IMR-90 (cell line): Measurements from ENCODE around the gene TNFRSF11A.

Source experiments
- BHLHE40 ChIP-seq: fragments of 150-350 bp; IDR thresholded peaks from 2 replicates; pipeline ENCODE4 v1.6.1; 2016; ENCODE audit warnings: mild to moderate bottlenecking, low read depth, low read length
- CEBPB ChIP-seq: IDR thresholded peaks from 2 replicates; pipeline ENCODE4 v1.6.1; 2012; ENCODE audit warnings: low read depth, low read length, improper control_type of control experiment
- CHD1 ChIP-seq: IDR thresholded peaks from 2 replicates; pipeline ENCODE4 v1.6.1; 2012; ENCODE audit warnings: low read depth, low read length, improper control_type of control experiment
- CTCF ChIP-seq: conservative IDR thresholded peaks from 2 replicates; pipeline ENCODE4 v1.5.1; 2012; ENCODE audit warnings: mild to moderate bottlenecking, low read depth, low read length, improper control_type of control experiment
- ELK1 ChIP-seq: fragments of 150-350 bp; IDR thresholded peaks from 2 replicates; pipeline ENCODE4 v1.6.1; 2016; ENCODE audit warnings: low read depth, mild to moderate bottlenecking, low read length, moderate library complexity, borderline replicate concordance
- FOS ChIP-seq: fragments of 150-350 bp; IDR thresholded peaks from 2 replicates; pipeline ENCODE4 v1.6.1; 2016; ENCODE audit warnings: low read depth, low read length
- MAFK ChIP-seq: IDR thresholded peaks from 2 replicates; pipeline ENCODE4 v1.6.1; 2012; ENCODE audit warnings: low read depth, low read length, improper control_type of control experiment
- MXI1 ChIP-seq: IDR thresholded peaks from 2 replicates; pipeline ENCODE4 v1.6.1; 2012; ENCODE audit warnings: low read depth, mild to moderate bottlenecking, low read length, moderate library complexity, borderline replicate concordance
- POLR2A ChIP-seq: IDR thresholded peaks from 2 replicates; pipeline ENCODE4 v1.6.1; 2012; ENCODE audit warnings: mild to moderate bottlenecking, low read depth, low read length
- RAD21 ChIP-seq: IDR thresholded peaks from 2 replicates; pipeline ENCODE4 v1.6.1; 2012; ENCODE audit warnings: low read length, improper control_type of control experiment
- RCOR1 ChIP-seq: IDR thresholded peaks from 2 replicates; pipeline ENCODE4 v1.6.1; 2012; ENCODE audit warnings: mild to moderate bottlenecking, low read length, improper control_type of control experiment; ENCODE audit not compliant: insufficient replicate concordance
- RFX5 ChIP-seq: IDR thresholded peaks from 2 replicates; pipeline ENCODE4 v1.8.0; 2012; ENCODE audit warnings: low read depth, mild to moderate bottlenecking, low read length, moderate library complexity
- SMC3 ChIP-seq: fragments of 150-350 bp; IDR thresholded peaks from 2 replicates; pipeline ENCODE4 v1.6.1; 2016; ENCODE audit warnings: low read depth, mild to moderate bottlenecking, antibody characterized with exemption, low read length, moderate library complexity
- USF2 ChIP-seq: fragments of 150-350 bp; IDR thresholded peaks from 2 replicates; pipeline ENCODE4 v1.6.1; 2017; ENCODE audit warnings: mild to moderate bottlenecking, antibody characterized with exemption, low read length, low read depth

- TF ChIP-seq CTCF (no peak), RAD21 (no peak), SMC3 (no peak), POLR2A (no peak), FOS (no peak), BHLHE40 (no peak), RCOR1 (no peak), ELK1 (no peak), CEBPB (no peak), USF2 (no peak), MXI1 (no peak), RFX5 (no peak), CHD1 (no peak), MAFK (no peak)
Observed at GRCh38 chr18:62386091-62386490, 61.0 kb downstream of the TNFRSF11A start.
